Thymus (tissue), 11 donors: Measurements from ENCODE around the gene PLEKHA6. TPM values are rescaled to one million over a fixed set of nuclear protein-coding genes. Genes with fewer than 3 reads are reported as not detected.

Experiments
- DNase-seq, 9 donors: peaks; one replicate each; pipeline ENCODE4 v3.0.0-alpha.2; 2013; ENCODE audit warnings: low spot score in 9 of 9, low read depth in 6 of 9, missing footprints in 1 of 9
- H3K27ac ChIP-seq, 2 donors: one replicate each; pipeline ENCODE4 v1.5.1; 2013; ENCODE audit warnings: control low read depth in 1 of 2, low read depth in 1 of 2, low read length in 1 of 2, mild to moderate bottlenecking in 1 of 2, moderate library complexity in 1 of 2
- H3K27me3 ChIP-seq, 2 donors: one replicate each; pipeline ENCODE4 v1.5.1; 2013; ENCODE audit warnings: low read length in 1 of 2; ENCODE audit not compliant: control insufficient read depth in 2 of 2, insufficient read depth in 1 of 2
- H3K36me3 ChIP-seq, 2 donors: one replicate each; pipeline ENCODE4 v1.5.1; 2013; ENCODE audit warnings: low read length in 1 of 2, mild to moderate bottlenecking in 1 of 2, moderate library complexity in 1 of 2; ENCODE audit not compliant: control insufficient read depth in 2 of 2, insufficient read depth in 2 of 2
- H3K4me1 ChIP-seq, 2 donors: one replicate each; pipeline ENCODE4 v1.5.1; 2013; ENCODE audit warnings: low read length in 2 of 2; ENCODE audit not compliant: control insufficient read depth in 2 of 2, insufficient read depth in 2 of 2
- H3K4me3 ChIP-seq, 2 donors: one replicate each; pipeline ENCODE4 v1.5.1; 2013; ENCODE audit warnings: low read length in 2 of 2, control low read depth in 1 of 2, mild to moderate bottlenecking in 1 of 2
- H3K9me3 ChIP-seq, 2 donors: one replicate each; pipeline ENCODE4 v1.5.1; 2013; ENCODE audit warnings: low read length in 1 of 2, mild to moderate bottlenecking in 1 of 2; ENCODE audit not compliant: control insufficient read depth in 2 of 2, insufficient read depth in 1 of 2
- WGBS: extraction: QIAGEN DNeasy Blood & Tissue Kit; methylation state at CpG from one replicate; pipeline ENCODE4 v1.1.7; 2013; 5-methylcytosine and 5-hydroxymethylcytosine counted together
- polyA plus RNA-seq: library from polyadenylated mRNA; stranded (reverse); fragments of 200-250 nt; gene quantifications from one replicate; pipeline ENCODE4 v1.2.3, GENCODE V29; 2013
- total RNA-seq: library from RNA; stranded (reverse); fragments of 120-200 nt; gene quantifications from one replicate; pipeline ENCODE4 v1.2.4, GENCODE V29; 2013
- donor health status: healthy.

The PLEKHA6 gene
- total and polyA plus RNA-seq, 2 donors, result 0.47 to 1.4 TPM

DNA sequence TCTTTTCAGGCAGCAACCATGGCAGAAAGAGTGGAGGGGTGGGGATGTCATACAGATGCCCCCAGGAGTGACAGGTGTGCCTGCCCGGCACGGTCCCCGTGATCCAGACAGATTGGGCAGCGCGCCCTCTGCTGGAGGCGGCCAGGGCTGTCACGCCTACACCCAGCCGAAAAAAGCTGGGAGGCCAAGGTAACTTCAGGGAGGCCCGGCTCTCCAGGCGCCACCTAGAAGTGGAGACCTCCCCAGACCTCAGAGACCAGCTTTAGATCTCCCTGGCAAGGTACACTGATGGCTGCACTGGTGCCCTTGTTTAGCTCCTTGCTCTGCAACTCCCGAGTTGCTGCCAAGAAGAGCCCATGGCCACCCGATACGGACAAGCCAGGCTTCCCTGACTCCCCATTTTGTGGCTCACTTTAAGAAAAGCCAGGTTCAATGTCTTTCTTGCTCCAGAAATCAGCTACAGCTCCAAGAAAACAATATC is 152.6 kb downstream of the PLEKHA6 start:
- Histone ChIP-seq H3K27me3 (peaks cover 3 to 26% of the 10 kb centered on the region in 2 donors), H3K27ac (no peak overlapping the region), H3K36me3 (no peaks in the 10 kb centered on the region), H3K4me3 (no peak overlapping the region), H3K4me1 (peaks cover 0 to 4% of the 10 kb centered on the region in 2 donors), H3K9me3 (peaks cover 0 to 3% of the 10 kb centered on the region in 2 donors)
- peak in 6 of 9 donors; percentile 38 to 80 (median 65) for DNase-seq
- 25% methylated on average over 13 of the region's 13 CpGs for WGBS

DNA sequence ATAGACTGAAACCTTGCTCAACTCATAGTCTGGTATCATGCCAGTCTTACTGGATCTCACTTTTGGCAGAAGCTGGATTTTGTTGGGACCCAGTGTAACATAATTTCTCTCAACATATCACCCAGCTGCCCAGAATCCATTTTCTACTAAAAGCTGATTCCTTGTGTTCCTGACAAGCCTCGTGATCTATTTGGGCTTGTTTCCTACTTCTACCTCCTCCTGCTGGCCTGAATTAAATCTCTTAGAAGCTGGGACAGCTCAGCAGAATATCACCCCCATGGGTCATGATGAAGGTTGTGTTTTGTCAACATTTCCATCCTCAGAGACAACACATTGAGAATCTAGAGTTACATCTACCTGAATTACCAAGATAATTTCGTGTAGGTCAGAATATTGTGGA is 153.6 kb downstream of the PLEKHA6 start:
- Histone ChIP-seq H3K4me1 (peaks cover 0 to 4% of the 10 kb centered on the region in 2 donors), H3K27me3 (peaks cover 3 to 26% of the 10 kb centered on the region in 2 donors), H3K9me3 (peaks cover 0 to 3% of the 10 kb centered on the region in 2 donors), H3K4me3 (no peak overlapping the region), H3K36me3 (no peaks in the 10 kb centered on the region), H3K27ac (no peak overlapping the region)
- WGBS, result 81% methylated on average over 2 of the region's 2 CpGs
- no peak for DNase-seq

DNA sequence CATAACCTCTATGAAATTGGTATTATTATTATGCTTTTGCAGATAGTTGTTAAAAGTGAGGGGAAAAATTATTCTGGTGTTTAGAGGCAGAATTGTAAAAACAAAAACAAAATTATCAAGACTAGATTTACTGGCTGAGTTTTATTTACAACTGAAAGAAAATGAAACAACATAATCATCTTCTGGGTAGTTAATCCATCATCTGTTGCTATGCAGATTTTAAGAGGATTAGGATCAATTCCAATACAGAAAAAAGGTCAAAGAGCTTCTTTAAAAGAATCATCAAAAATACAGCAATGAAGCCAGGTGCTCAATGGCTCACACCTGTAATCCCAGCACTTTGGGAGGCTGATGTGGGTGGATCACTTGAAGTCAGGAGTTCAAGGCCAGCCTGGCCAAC is 154.2 kb downstream of the PLEKHA6 start:
- Histone ChIP-seq H3K36me3 (no peaks in the 10 kb centered on the region), H3K4me3 (no peak overlapping the region), H3K4me1 (peaks cover 0 to 4% of the 10 kb centered on the region in 2 donors), H3K27me3 (peaks cover 3 to 26% of the 10 kb centered on the region in 2 donors), H3K9me3 (peaks cover 0 to 3% of the 10 kb centered on the region in 2 donors), H3K27ac (no peak overlapping the region)
- DNase-seq, result no peak

DNA sequence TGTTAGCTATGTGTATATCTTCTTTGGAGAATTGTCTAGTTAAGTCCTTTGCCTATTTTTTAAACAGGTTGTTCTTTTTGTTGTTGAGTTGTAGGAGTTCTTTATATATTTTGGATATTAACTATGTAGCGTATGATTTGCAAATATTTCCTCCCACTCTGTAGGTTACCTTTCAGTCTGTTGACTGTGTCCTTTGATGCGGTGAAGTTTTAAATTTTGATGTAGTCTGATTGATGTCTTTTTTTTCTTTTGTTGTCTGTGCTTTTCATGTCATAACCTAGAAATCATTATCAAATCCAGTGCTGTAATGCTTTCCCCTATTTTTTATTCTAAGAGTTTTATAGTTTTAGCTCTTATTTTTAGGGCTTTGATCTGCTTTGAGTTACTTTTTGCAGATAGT is 154.8 kb downstream of the PLEKHA6 start:
- no peak overlapping the region for H3K27ac ChIP-seq
- 31% methylated on average over 2 of the region's 2 CpGs for WGBS
- peaks cover 0 to 3% of the 10 kb centered on the region in 2 donors for H3K9me3 ChIP-seq
- peaks cover 0 to 4% of the 10 kb centered on the region in 2 donors for H3K4me1 ChIP-seq
- no peaks in the 10 kb centered on the region for H3K36me3 ChIP-seq
- peak in 2 of 9 donors; percentile 33 to 73 for DNase-seq
- no peak overlapping the region for H3K4me3 ChIP-seq
- peaks cover 3 to 26% of the 10 kb centered on the region in 2 donors for H3K27me3 ChIP-seq

DNA sequence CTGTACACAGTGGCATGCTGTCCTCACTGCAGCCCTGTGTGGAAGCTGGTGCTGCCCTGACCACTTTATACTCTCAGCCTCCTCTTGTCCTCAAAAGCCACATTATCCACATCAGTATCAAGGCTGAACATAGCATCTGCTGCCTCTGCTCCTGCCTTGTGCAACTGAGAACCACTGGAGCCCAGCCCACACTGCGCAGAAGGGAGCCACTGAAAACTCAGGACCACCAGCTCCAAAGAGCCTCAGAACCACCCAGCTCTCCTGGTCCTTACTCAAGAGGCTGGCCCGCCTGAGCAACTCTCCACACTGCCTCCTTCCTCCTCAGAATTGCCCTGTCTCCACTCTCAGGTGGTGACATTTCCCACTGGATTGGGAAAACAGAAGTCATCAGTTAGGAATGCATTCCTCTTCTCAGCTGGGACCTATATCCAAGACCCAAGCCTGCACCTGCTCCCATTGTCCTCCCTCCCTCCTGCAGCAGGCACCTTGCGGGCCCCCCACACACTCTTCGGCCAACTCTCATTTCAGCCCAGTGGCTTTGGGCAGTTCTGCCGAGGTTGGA is 156.4 kb downstream of the PLEKHA6 start:
- no peak for DNase-seq
- WGBS, result 95% methylated on average over 5 of the region's 5 CpGs
- Histone ChIP-seq H3K27ac (no peak overlapping the region), H3K9me3 (peaks cover 0 to 3% of the 10 kb centered on the region in 2 donors), H3K36me3 (no peaks in the 10 kb centered on the region), H3K4me3 (no peak overlapping the region), H3K4me1 (peaks cover 0 to 13% of the 10 kb centered on the region in 2 donors), H3K27me3 (peaks cover 3 to 28% of the 10 kb centered on the region in 2 donors)

DNA sequence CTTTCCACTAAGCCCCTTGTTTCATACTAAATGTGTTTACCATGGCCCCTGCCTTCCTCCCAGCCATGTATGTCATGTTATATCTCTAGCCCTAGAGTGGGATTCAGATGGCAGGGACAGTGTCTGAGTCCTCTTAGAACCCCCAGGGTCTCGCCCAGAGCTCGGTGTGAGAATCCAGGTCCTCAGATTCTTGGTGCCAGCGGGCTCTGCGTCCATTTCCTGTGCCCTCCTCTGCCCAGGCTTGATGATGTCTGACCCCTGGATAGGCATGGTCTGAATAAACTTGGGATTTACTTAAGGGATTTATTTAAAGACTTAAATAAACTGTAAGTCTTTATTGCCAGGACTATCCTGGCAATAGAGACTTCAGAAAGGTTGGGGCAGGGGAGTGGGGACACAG is 157.2 kb downstream of the PLEKHA6 start:
- Histone ChIP-seq H3K4me1 (peaks cover 0 to 13% of the 10 kb centered on the region in 2 donors), H3K4me3 (no peak overlapping the region), H3K36me3 (no peaks in the 10 kb centered on the region), H3K27ac (no peak overlapping the region), H3K9me3 (peaks cover 0 to 3% of the 10 kb centered on the region in 2 donors), H3K27me3 (peaks cover 3 to 28% of the 10 kb centered on the region in 2 donors)
- DNase-seq, result no peak
- WGBS, result 98% methylated on average over 4 of the region's 4 CpGs

DNA sequence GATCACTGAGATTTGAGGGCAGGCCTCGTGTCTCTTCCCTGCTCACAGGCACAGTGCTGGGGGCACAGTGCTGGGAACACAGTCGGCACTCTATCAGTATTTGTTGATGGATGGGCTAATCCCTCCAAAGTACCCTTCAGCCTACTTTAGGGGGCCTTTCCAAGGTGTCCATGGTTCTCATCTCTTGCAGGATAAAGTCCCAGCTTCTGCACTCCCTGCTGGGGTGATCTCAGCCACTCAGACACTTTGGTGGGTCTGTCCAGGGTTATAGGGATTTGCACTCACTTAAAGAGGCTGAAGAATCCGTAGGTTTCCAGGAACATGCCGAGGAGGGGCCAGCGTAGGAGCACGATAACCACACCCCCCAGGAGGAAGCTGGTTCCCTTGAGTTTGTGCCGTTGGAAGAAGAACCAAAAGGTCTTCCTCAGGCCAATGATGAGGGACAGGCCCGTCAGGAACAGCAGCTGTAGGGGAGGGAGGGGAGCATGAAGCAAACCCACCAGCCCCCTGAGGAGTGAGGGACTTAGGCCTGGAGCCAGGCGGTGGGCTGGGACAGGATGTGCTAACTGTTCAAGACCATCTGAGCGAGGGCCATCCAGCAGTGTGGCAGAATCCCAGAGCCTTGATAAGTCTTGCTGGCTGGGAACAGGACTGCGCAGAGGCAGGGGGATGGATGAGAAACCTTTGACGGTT is 158.2 kb downstream of the PLEKHA6 start:
- Histone ChIP-seq H3K36me3 (no peaks in the 10 kb centered on the region), H3K9me3 (peaks cover 0 to 3% of the 10 kb centered on the region in 2 donors), H3K4me3 (no peak overlapping the region), H3K27ac (no peak overlapping the region), H3K4me1 (peaks cover 0 to 12% of the 10 kb centered on the region in 2 donors), H3K27me3 (peaks cover 3 to 30% of the 10 kb centered on the region in 2 donors)
- DNase-seq, result no peak
- 97% methylated on average over 12 of the region's 12 CpGs for WGBS

DNA sequence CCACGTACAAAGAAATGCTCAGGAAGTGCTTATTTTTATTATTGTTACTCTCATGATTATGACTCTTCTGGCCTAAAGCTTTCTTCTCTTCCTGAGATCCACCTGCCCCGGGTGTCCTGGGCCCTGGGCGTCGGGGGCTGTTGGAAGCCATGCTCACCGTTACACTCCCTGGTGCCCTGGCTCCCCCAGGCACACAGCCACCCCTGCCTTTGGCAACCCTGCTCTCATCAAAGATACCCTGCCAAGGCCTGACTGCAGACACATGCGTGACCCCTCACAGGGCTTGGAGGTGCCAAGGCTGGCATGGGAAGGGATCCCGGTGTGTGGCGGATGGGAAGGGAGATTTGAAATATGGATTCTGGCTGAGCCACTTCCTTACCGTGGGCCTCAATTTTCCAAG is 160.2 kb downstream of the PLEKHA6 start:
- H3K27ac ChIP-seq, result no peak overlapping the region
- H3K4me3 ChIP-seq, result no peak overlapping the region
- no peaks in the 10 kb centered on the region for H3K36me3 ChIP-seq
- WGBS, result 96% methylated on average over 9 of the region's 9 CpGs
- peaks cover 0 to 3% of the 10 kb centered on the region in 2 donors for H3K9me3 ChIP-seq
- H3K27me3 ChIP-seq, result peaks cover 3 to 27% of the 10 kb centered on the region in 2 donors
- peaks cover 0 to 18% of the 10 kb centered on the region in 2 donors for H3K4me1 ChIP-seq
- no peak for DNase-seq
